Activated T-cell treated with anti-CD3 and anti-CD28 coated beads, Interleukin-2, amount 50 U/mL, for 72 hours (primary cell): ENCODE data around the gene SYNCRIP. TPM values are rescaled to one million over a fixed set of nuclear protein-coding genes. Genes with fewer than 3 reads are reported as not detected.
A peak's percentile ranks its signal among the peaks of the same experiment; 100 is the strongest.
"Not testable (repeated sequence)": the region's sequence is repeated elsewhere in the genome, so short reads cannot be mapped to it uniquely, and the experiment has no call there.

Source experiments
- ATAC-seq, 2 donors: fragments of 150-1000 bp; cut with Tn5 transposase; replicated peaks in 1 of 2; 2 replicates each; pipeline ENCODE4 v1.10.0; 2021; ENCODE audit warnings: moderate library complexity in 2 of 2, mild to moderate bottlenecking in 1 of 2
- DNase-seq, 2 donors: peaks; one replicate each; pipeline ENCODE4 v3.0.0; 2021 to 2022; ENCODE audit warnings: mixed read lengths in 1 of 2
- H3K27ac Mint-ChIP-seq: one replicate; pipeline ENCODE4 v1.8.0; 2022; ENCODE audit warnings: mild to moderate bottlenecking, moderate library complexity, mixed read lengths
- H3K27me3 Mint-ChIP-seq: one replicate; pipeline ENCODE4 v1.8.0; 2022; ENCODE audit warnings: low read depth, mixed read lengths
- H3K36me3 Mint-ChIP-seq, 2 donors: one replicate each; pipeline ENCODE4 v1.8.0; 2022; ENCODE audit warnings: mixed read lengths in 2 of 2, mild to moderate bottlenecking in 1 of 2; ENCODE audit not compliant: insufficient read depth in 2 of 2
- H3K4me1 Mint-ChIP-seq: one replicate; pipeline ENCODE4 v1.8.0; 2022; ENCODE audit warnings: low read depth, mixed read lengths
- H3K4me3 Mint-ChIP-seq, 2 donors: one replicate each; pipeline ENCODE4 v1.8.0; 2022; ENCODE audit warnings: mild to moderate bottlenecking in 2 of 2, mixed read lengths in 2 of 2, moderate library complexity in 2 of 2
- H3K9me3 Mint-ChIP-seq, 2 donors: one replicate each; pipeline ENCODE4 v1.8.0; 2022; ENCODE audit warnings: mixed read lengths in 2 of 2
- total RNA-seq, 2 donors: library from RNA; stranded (reverse); gene quantifications; one replicate each; pipeline ENCODE4 v1.2.3, GENCODE V29; 2022

SYNCRIP gene
- total RNA-seq, result 10 to 100 TPM; 75.9 to 90.2 TPM

GRCh38 chr6:85642774-85643536 is at the start of gene SYNCRIP:
Gene SYNCRIP (minus strand): TSS chr6:85642886. CDS start chr6:85641439, 1,447 bp downstream.
- peaks cover 50% of the 10 kb centered on the region for H3K4me1 Mint-ChIP-seq
- peak; percentile 84 to 87 for ATAC-seq

GRCh38 chr6:85691478-85691877 is 48.8 kb upstream of the SYNCRIP start:
- DNase-seq, result no peak
- H3K4me1 Mint-ChIP-seq, result peaks cover 4% of the 10 kb centered on the region
- H3K4me3 Mint-ChIP-seq, result no peak overlapping the region
- H3K27me3 Mint-ChIP-seq, result no peaks in the 10 kb centered on the region
- no peaks in the 10 kb centered on the region for H3K36me3 Mint-ChIP-seq
- peak; percentile 52 to 64 for ATAC-seq
- H3K9me3 Mint-ChIP-seq, result peaks cover 0 to 1% of the 10 kb centered on the region in 2 donors
- no peak overlapping the region for H3K27ac Mint-ChIP-seq

More at GRCh38 chr6:85642774-85643536, at the start of gene SYNCRIP:
- Mint-ChIP-seq H3K27ac (peak within 1 kb of the TSS; percentile 99), H3K36me3 (peaks cover 19 to 38% of the 10 kb centered on the region in 2 donors), H3K9me3 (peaks cover 0 to 3% of the 10 kb centered on the region in 2 donors), H3K4me3 (peak within 1 kb of the TSS; percentile 90 to 92), H3K27me3 (no peaks in the 10 kb centered on the region)
- DNase-seq, result peak; percentile 99

- DNase-seq (no peak), ATAC-seq (no peak)
- Mint-ChIP-seq H3K4me3 (no peak overlapping the region), H3K36me3 (no peaks in the 10 kb centered on the region), H3K9me3 (no peaks in the 10 kb centered on the region), H3K4me1 (peaks cover 4% of the 10 kb centered on the region), H3K27ac (no peak overlapping the region), H3K27me3 (no peaks in the 10 kb centered on the region)
Measured at GRCh38 chr6:85690071-85690470, 47.4 kb upstream of the SYNCRIP start.

- H3K27me3 Mint-ChIP-seq, result no peaks in the 10 kb centered on the region
- DNase-seq, result no peak
- H3K27ac Mint-ChIP-seq, result no peak overlapping the region
- H3K4me1 Mint-ChIP-seq, result no peaks in the 10 kb centered on the region
- no peaks in the 10 kb centered on the region for H3K9me3 Mint-ChIP-seq
- peak; percentile 69 to 95 for ATAC-seq
- H3K4me3 Mint-ChIP-seq, result peak overlapping the region in 1 of 2 donors; percentile 46
- peaks cover 2 to 4% of the 10 kb centered on the region in 2 donors for H3K36me3 Mint-ChIP-seq
Measured at GRCh38 chr6:85685713-85686112, 43.0 kb upstream of the SYNCRIP start.

GRCh38 chr6:85684809-85685171 is 42.1 kb upstream of the SYNCRIP start:
- ATAC-seq, result no peak
- H3K4me3 Mint-ChIP-seq, result no peak overlapping the region
- no peak for DNase-seq
- no peak overlapping the region for H3K27ac Mint-ChIP-seq
- H3K36me3 Mint-ChIP-seq, result peaks cover 2 to 4% of the 10 kb centered on the region in 2 donors
- no peaks in the 10 kb centered on the region for H3K27me3 Mint-ChIP-seq
- peaks cover 7% of the 10 kb centered on the region for H3K4me1 Mint-ChIP-seq
- H3K9me3 Mint-ChIP-seq, result no peaks in the 10 kb centered on the region

- Mint-ChIP-seq H3K9me3 (no peaks in the 10 kb centered on the region), H3K36me3 (peaks cover 2 to 4% of the 10 kb centered on the region in 2 donors), H3K4me3 (no peak overlapping the region)
Measured at GRCh38 chr6:85684133-85684808, 41.6 kb upstream of the SYNCRIP start.

GRCh38 chr6:85681899-85682298 is 39.2 kb upstream of the SYNCRIP start:
- ATAC-seq, H3K27me3 Mint-ChIP-seq, DNase-seq, H3K27ac Mint-ChIP-seq, H3K9me3 Mint-ChIP-seq: not testable (repeated sequence)
- peaks cover 17 to 19% of the 10 kb centered on the region in 2 donors for H3K36me3 Mint-ChIP-seq
- peak overlapping the region in 1 of 2 donors; percentile 8 for H3K4me3 Mint-ChIP-seq
- peaks cover 15% of the 10 kb centered on the region for H3K4me1 Mint-ChIP-seq

More at GRCh38 chr6:85684133-85684808, 41.6 kb upstream of the SYNCRIP start:
- Mint-ChIP-seq H3K27ac (no peak overlapping the region), H3K27me3 (no peaks in the 10 kb centered on the region), H3K4me1 (peaks cover 10% of the 10 kb centered on the region)
- DNase-seq (no peak), ATAC-seq (no peak)

- no peaks in the 10 kb centered on the region for H3K9me3 Mint-ChIP-seq
- H3K4me1 Mint-ChIP-seq, result peaks cover 30% of the 10 kb centered on the region
- ATAC-seq (no peak), DNase-seq (no peak)
- H3K36me3 Mint-ChIP-seq, result peaks cover 28 to 34% of the 10 kb centered on the region in 2 donors
- H3K27me3 Mint-ChIP-seq, result no peaks in the 10 kb centered on the region
- H3K27ac Mint-ChIP-seq, result peak overlapping the region; percentile 52
- H3K4me3 Mint-ChIP-seq, result peak overlapping the region; percentile 99 to 100
Measured at GRCh38 chr6:85680388-85680787, 37.7 kb upstream of the SYNCRIP start.

- Mint-ChIP-seq H3K36me3 (peaks cover 28 to 35% of the 10 kb centered on the region in 2 donors), H3K27ac (peak overlapping the region; percentile 90), H3K4me3 (peak overlapping the region; percentile 99 to 100), H3K9me3 (no peaks in the 10 kb centered on the region), H3K4me1 (peaks cover 38% of the 10 kb centered on the region), H3K27me3 (no peaks in the 10 kb centered on the region)
- no peak for DNase-seq
- no peak for ATAC-seq
Measured at GRCh38 chr6:85679445-85680123, 36.9 kb upstream of the SYNCRIP start.

GRCh38 chr6:85678602-85679444 is 36.1 kb upstream of the SYNCRIP start:
- peak; percentile 89 to 90 for ATAC-seq
- DNase-seq, result peak; percentile 96 to 97
- Mint-ChIP-seq H3K27me3 (no peaks in the 10 kb centered on the region), H3K36me3 (peaks cover 28 to 41% of the 10 kb centered on the region in 2 donors), H3K9me3 (no peaks in the 10 kb centered on the region), H3K4me1 (peaks cover 46% of the 10 kb centered on the region), H3K27ac (peak overlapping the region; percentile 99), H3K4me3 (peak overlapping the region; percentile 99 to 100)

- H3K4me3 Mint-ChIP-seq, result peak overlapping the region; percentile 99 to 100
- DNase-seq (no peak), ATAC-seq (no peak)
- no peaks in the 10 kb centered on the region for H3K27me3 Mint-ChIP-seq
- peaks cover 52% of the 10 kb centered on the region for H3K4me1 Mint-ChIP-seq
- H3K9me3 Mint-ChIP-seq, result no peaks in the 10 kb centered on the region
- H3K27ac Mint-ChIP-seq, result peak overlapping the region; percentile 99
- H3K36me3 Mint-ChIP-seq, result peaks cover 32 to 47% of the 10 kb centered on the region in 2 donors
Measured at GRCh38 chr6:85678026-85678601, 35.4 kb upstream of the SYNCRIP start.
